Coronary artery (tissue), 2 donors: Measurements from ENCODE around the gene GRPEL1.
A peak's percentile ranks its signal among the peaks of the same experiment; 100 is the strongest.

Source experiments
- DNase-seq: peaks from one replicate; pipeline ENCODE4 v3.0.0-alpha.2; 2017; ENCODE audit warnings: low spot score
- H3K27ac ChIP-seq, 2 donors: fragments of 200-600 bp; sonication (generic); one replicate each; pipeline ENCODE4 v1.5.1; 2016 to 2019
- H3K4me3 ChIP-seq: fragments of 200-600 bp; sonication (generic); 2 replicates; pipeline ENCODE4 v1.5.1; 2016; ENCODE audit warnings: mild to moderate bottlenecking, moderate library complexity
- TF ChIP-seq, protein P1 (sequence below): fragments of 200-600 bp; sonication (generic); IDR thresholded peaks from one replicate; pipeline ENCODE4 v1.5.1; 2019; ENCODE audit warnings: antibody characterized with exemption

The GRPEL1 gene

DNA sequence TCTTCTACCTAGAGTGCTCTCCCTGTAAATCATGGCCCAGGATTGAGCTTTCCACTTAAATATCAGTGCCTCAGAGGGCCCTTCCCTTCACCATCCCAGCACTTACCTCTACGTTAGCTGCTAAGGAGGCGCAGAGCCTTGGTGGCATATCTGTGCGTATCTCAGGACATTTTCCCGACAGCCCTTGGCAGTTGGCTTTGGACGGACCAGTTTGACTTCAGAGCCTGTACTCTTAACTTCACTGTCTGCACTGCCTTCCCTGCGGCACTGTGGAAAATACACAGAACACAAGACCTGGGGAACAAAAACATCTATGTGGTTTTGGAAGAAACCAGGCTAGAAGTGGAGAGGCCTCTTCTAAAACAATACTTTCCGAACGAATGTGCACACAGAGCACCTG lies 22.3 kb downstream of the GRPEL1 start:
- no peak overlapping the region for H3K27ac ChIP-seq
- TF ChIP-seq, protein P1, sequence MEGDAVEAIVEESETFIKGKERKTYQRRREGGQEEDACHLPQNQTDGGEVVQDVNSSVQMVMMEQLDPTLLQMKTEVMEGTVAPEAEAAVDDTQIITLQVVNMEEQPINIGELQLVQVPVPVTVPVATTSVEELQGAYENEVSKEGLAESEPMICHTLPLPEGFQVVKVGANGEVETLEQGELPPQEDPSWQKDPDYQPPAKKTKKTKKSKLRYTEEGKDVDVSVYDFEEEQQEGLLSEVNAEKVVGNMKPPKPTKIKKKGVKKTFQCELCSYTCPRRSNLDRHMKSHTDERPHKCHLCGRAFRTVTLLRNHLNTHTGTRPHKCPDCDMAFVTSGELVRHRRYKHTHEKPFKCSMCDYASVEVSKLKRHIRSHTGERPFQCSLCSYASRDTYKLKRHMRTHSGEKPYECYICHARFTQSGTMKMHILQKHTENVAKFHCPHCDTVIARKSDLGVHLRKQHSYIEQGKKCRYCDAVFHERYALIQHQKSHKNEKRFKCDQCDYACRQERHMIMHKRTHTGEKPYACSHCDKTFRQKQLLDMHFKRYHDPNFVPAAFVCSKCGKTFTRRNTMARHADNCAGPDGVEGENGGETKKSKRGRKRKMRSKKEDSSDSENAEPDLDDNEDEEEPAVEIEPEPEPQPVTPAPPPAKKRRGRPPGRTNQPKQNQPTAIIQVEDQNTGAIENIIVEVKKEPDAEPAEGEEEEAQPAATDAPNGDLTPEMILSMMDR = no peak
- no peak for DNase-seq
- peak overlapping the region; percentile 100 for H3K4me3 ChIP-seq

DNA sequence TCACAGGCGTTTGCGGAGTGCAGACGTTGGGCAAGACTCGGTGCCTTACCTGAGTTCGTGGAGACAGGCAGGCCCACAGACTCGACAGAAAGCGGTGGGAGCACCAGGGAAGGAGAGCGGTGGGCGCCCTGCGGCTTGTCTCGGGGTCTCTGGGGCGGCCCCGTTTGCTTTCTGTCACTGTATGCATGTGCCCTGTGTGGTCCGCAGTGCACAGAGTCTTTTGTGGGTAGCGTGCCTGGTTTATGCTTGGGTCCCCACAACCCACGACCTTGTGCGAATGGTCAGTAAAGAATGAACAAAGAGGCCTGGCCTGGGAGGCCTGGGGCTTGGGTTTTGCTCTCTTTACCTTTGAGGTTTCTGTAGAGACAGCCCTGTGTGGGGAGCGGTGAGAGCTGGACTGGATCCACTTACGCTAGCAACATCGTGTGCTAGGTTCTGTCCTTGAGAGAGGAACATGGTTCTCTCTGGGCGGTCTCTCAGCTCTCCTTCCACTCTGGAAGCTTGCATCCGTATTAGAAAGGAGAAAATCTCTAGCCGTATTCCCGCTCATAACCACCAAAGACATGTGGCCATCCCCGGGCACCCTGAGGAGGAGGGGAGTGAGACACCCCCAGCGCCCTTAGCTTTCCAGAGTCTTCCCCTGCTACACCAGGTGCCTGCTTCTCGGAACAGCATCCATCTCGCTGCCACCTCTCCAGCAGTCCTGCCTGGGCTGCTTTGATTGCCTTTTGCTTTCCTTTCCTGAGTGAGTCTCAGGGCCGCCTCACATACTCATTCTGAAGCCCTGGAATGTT lies 23.5 kb downstream of the GRPEL1 start:
- Histone ChIP-seq H3K27ac (peak overlapping the region; percentile 64 to 97), H3K4me3 (peak overlapping the region; percentile 100)
- DNase-seq = no peak
- TF ChIP-seq, protein P1 = no peak

DNA sequence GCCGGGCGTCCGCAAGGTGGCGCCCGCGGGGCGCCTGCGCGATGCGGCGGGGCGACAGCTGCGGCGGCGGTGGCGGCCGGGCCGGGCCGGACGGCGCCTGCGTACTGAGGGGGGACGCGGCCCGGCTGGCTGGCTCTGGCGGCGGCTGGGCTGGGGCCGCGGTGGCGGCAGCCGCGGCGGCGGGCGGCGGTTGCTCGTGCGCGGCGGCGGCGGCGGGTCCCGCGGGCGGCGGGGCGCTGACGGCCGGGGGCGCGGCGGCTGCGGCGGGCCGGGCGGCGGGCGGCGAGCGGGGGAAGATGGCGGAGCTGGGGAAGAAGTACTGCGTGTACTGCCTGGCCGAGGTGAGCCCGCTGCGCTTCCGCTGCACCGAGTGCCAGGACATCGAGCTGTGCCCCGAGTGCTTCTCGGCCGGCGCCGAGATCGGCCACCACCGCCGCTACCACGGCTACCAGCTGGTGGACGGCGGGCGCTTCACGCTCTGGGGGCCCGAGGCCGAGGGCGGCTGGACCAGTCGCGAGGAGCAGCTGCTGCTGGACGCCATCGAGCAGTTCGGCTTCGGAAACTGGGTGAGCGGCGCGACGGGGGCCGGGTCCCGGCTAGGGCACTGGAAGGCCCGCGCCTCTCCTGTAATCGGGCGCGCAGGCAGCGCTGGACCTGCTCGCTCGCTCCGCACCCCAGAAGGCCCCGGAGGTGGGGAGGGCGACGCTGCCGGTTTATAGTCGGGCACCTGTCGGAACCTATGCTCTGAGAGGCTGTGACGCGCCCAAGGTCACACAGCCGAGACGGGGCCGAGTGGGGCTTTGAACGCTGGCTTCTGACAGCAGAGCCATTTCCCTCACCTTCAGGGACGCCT lies 24.4 kb downstream of the GRPEL1 start, which contains the start of gene TADA2B:
TADA2B (plus strand) TSS at position 89 of the 853 bp plus-strand sequence; CDS start at position 297, 208 bp downstream.
- peak; percentile 81 for DNase-seq
- H3K27ac ChIP-seq = peak within 1 kb of the TSS; percentile 64 to 97
- TF ChIP-seq, protein P1 = no peak
- H3K4me3 ChIP-seq = peak within 1 kb of the TSS; percentile 100

DNA sequence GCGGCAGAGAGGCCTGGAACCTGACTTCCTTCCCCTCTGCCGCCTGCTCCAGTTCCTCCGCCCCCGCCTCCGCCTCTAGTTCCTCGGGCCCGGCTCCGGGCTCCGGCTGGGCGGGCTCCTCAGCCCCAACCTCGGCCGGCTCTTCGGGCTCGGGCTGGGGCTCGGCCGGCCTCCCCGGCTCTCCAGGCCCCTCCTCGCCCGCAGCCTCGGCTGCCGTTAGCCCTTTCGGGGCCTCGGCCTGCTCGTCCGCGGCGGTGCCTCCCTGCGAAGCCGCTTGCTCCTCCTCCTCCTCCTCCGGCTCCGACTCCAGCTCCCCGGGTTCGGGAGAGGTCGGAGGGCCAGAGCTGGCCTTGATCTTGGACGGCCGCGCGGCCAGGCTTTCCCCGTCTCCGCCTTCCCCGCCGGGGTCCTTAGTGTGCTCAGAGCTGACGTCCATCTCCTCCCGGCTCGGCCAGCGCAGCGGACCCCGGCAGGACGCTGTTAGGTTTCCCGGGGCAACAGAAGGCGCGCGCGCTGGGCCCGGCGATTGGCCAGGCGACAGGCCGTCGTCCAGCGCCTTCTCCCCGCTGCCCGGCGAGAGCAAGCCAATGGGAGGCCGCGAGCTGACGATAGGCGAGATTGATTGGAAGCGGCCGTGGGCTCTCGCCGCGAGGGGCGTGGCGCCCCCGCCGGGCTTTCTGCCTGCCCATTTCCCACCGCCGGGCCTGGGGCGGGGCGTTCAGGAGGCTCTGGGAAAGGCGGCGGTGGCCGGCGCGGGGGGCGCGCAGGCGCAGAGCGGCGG lies 25.2 kb downstream of the GRPEL1 start:
- peak; percentile 98 for DNase-seq
- TF ChIP-seq, protein P1 = no peak

DNA sequence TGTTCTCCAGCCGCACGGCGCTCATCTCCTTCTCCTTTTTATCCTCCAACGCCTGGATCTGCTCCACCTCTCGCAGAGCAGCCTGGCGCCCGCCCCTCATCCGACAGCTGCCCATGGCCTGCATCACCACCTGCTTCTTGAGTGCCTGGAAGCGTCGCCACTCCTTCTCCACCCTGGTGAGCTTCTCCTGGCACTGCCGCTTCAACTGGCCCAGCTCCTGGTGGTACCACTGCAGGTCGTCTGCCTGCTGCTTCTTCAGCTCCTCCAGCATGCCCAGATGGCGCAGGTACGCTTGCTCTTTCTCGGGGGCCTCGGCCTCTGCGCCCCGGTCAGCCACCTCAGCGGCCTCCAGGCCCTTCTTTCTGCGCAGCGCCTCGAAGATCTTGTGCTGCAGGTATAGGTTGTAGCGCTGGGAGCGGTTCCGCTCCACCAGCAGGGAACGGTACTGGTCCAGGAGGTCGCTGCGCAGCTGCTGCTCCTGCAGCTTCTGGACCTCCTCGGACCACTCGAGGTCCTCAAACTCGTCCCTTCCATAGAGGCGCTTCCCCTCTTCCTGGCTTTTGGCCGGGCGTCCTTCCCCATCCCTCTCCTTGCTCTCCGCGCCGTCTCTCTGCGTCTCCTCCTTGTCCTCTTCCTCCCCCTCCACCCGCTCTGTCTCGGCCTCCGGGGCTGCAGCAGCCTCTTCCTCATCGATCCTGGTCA lies 25.9 kb downstream of the GRPEL1 start:
- TF ChIP-seq, protein P1 = no peak
- peak overlapping the region; percentile 10 to 85 for H3K27ac ChIP-seq
- H3K4me3 ChIP-seq = peak overlapping the region; percentile 79
- no peak for DNase-seq

More for the DNA sequence above, 25.2 kb downstream of the GRPEL1 start:
- Histone ChIP-seq H3K27ac (peak overlapping the region; percentile 10 to 85), H3K4me3 (peak overlapping the region; percentile 100)

DNA sequence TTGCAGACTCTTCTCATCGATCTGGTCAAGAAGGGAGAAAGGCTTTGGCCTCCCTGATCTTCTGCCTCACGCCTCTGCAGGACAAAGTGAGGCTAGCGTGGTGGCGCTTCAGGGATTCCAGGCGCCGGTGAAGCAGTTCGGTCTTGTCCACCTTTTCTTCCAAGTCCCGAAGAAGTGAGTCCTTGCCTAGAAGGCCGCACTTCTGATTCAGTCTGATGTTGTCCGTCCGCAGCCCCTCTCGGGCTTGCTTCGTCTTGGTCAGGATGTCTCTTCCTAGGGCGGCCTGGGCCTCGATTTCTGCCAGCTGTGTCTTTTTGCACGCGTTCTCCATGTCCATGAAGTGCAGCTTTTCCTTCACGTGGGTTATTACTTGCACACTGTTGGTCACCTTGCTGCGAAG lies 26.6 kb downstream of the GRPEL1 start:
- TF ChIP-seq, protein P1 = no peak
- no peak overlapping the region for H3K4me3 ChIP-seq
- H3K27ac ChIP-seq = no peak overlapping the region
- no peak for DNase-seq
